Measurements from ENCODE around the gene GAK. TPM values are rescaled to one million over a fixed set of nuclear protein-coding genes. Genes with fewer than 3 reads are reported as not detected.

GAK gene
- total and polyA plus RNA-seq, 2 of the 13 experiments (the other 11 are each of a cell fraction or from before 2014, with no cell fraction given), result 17.5 to 44.3 TPM

GRCh38 chr4:874971-875817, 56.9 kb downstream of the GAK start (continued):
- TF ChIP-seq PATZ1 (CRISPR knock-in tag; IDR thresholded peaks at IDR 0.05) (peak; percentile 74), IRX3 (CRISPR knock-in tag; IDR thresholded peaks at IDR 0.05; ENCODE audit: borderline replicate concordance, low read depth) (no peak), FOXO1 (CRISPR knock-in tag; IDR thresholded peaks at IDR 0.05) (peak; percentile 75; the same call in 1 of the 2 replicates), ZFY (CRISPR knock-in tag; IDR thresholded peaks at IDR 0.05) (peak; percentile 74), HNRNPLL (IDR thresholded peaks at IDR 0.05; ENCODE audit: low read depth, low read length, poor library complexity, severe bottlenecking) (no peak), HMGA1 (CRISPR knock-in tag; conservative IDR thresholded peaks at IDR 0.05) (no peak), ZMYM4 (CRISPR knock-in tag; IDR thresholded peaks at IDR 0.05) (no peak), ZNF362 (CRISPR knock-in tag; IDR thresholded peaks at IDR 0.05; ENCODE audit: borderline replicate concordance) (no peak), ZNF251 (CRISPR knock-in tag; IDR thresholded peaks at IDR 0.05) (no peak), ZNF143 (CRISPR knock-in tag; IDR thresholded peaks at IDR 0.05) (no peak), PCBP1 (IDR thresholded peaks at IDR 0.05; ENCODE audit: borderline replicate concordance, low read depth, low read length) (no peak), NONO (IDR thresholded peaks at IDR 0.05) (no peak), NONO (CRISPR knock-in tag; conservative IDR thresholded peaks at IDR 0.05) (no peak), UBTF (CRISPR knock-in tag; IDR thresholded peaks at IDR 0.05) (peak; percentile 52; the same call in 1 of the 2 replicates), KDM5B (CRISPR knock-in tag; IDR thresholded peaks at IDR 0.05; ENCODE audit: borderline replicate concordance) (0 out of 2 replicates have a peak, but pooled peaks have one; percentile 27), ZNF644 (CRISPR knock-in tag; IDR thresholded peaks at IDR 0.05; ENCODE audit: low read depth) (0 out of 2 replicates have a peak, but pooled peaks have one; percentile 29), STAG1 (CRISPR knock-in tag; IDR thresholded peaks at IDR 0.05) (peak; percentile 18), CBFB (CRISPR knock-in tag; IDR thresholded peaks at IDR 0.05) (no peak), GMEB2 (CRISPR knock-in tag; IDR thresholded peaks at IDR 0.05; ENCODE audit: low read depth) (no peak), ZNF589 (CRISPR knock-in tag; conservative IDR thresholded peaks at IDR 0.05) (0 out of 2 replicates have a peak, but pooled peaks have one; percentile 22), KDM6A (CRISPR knock-in tag; IDR thresholded peaks at IDR 0.05; ENCODE audit: low read depth) (no peak)
